Psoas muscle (tissue), 8 donors: ENCODE data around the gene CHSY1. TPM values are rescaled to one million over a fixed set of nuclear protein-coding genes. Genes with fewer than 3 reads are reported as not detected.

Experiments
- ATAC-seq, 4 donors: fragments of 200-7000 bp; cut with Tn5 transposase; one replicate each; pipeline ENCODE4 v1.9.1; 2020; ENCODE audit warnings: moderate library complexity in 3 of 4, mild to moderate bottlenecking in 2 of 4
- DNase-seq, 2 donors: peaks; one replicate each; pipeline ENCODE4 v3.0.0-alpha.2; 2020
- H3K27ac ChIP-seq: fragments of 200-600 bp; one replicate; pipeline ENCODE4 v1.8.0; 2022
- H3K27me3 ChIP-seq, 3 donors: fragments of 200-600 bp in 1 of 3; one replicate each; pipeline versions ENCODE4 v1.6.1 to v1.8.0; 2013 to 2022; ENCODE audit warnings: low read length in 2 of 3, mild to moderate bottlenecking in 2 of 3, moderate library complexity in 1 of 3; ENCODE audit not compliant: insufficient read depth in 3 of 3
- H3K36me3 ChIP-seq, 2 donors: fragments of 200-600 bp in 1 of 2; one replicate each; pipeline versions ENCODE4 v1.6.1 to v1.8.0; 2013 to 2022; ENCODE audit warnings: low read depth in 1 of 2, mild to moderate bottlenecking in 1 of 2, moderate library complexity in 1 of 2; ENCODE audit not compliant: insufficient read depth in 1 of 2
- H3K4me1 ChIP-seq: fragments of 200-600 bp; one replicate; pipeline ENCODE4 v1.8.0; 2022
- H3K4me3 ChIP-seq: fragments of 200-600 bp; one replicate; pipeline ENCODE4 v1.8.0; 2022; ENCODE audit warnings: mild to moderate bottlenecking
- H3K9me3 ChIP-seq: fragments of 200-600 bp; one replicate; pipeline ENCODE4 v1.8.0; 2022
- WGBS, 3 donors: extraction: QIAGEN DNeasy Blood & Tissue Kit; methylation state at CpG; one replicate each; pipeline versions ENCODE4 v1.1.6 to v1.1.7; 2013; 5-methylcytosine and 5-hydroxymethylcytosine counted together
- intact Hi-C, 2 donors: fragments of 100-400 bp; cut with DNase I; formaldehyde crosslinking; loops; one replicate each; pipeline versions ENCODE4 v1.11.0 to v1.14.2; 2022
- polyA plus RNA-seq, 3 donors: library from polyadenylated mRNA; stranded (reverse); fragments of 200-250 nt; gene quantifications; one replicate each; pipeline ENCODE4 v1.2.3, GENCODE V29; 2013
- total RNA-seq, 4 donors: library from RNA; stranded (reverse); fragmentation: NEBNext Ultra II Directional in 2 of 4; extraction: Animal tissue kit (Norgen Biotek cat#: 25700) in 2 of 4; gene quantifications; one replicate each; pipeline versions ENCODE4 v1.2.1 to v1.2.4, GENCODE V29; 2021 to 2023
- TF ChIP-seq, protein P1 (sequence below): fragments of 200-600 bp; IDR thresholded peaks from one replicate; pipeline ENCODE4 v1.8.0; 2022; ENCODE audit warnings: antibody characterized with exemption
- donor health status: healthy with polysubstance abuse.
- donor health status: DM: no; HTN: no; CAD: no; lungs with moderate emphysema.
- donor health status: Bipolar disorder and iron deficiency.
- donor health status: healthy.
- donor health status: DM: yes; HTN: yes; CAD: no.
- donor health status: DM: no; HTN: no; CAD: no.
- donor health status: DM: no; HTN: no; CAD: no.
- donor health status: DM: yes; HTN: yes; CAD: no.

CHSY1 gene
- total and polyA plus RNA-seq, 7 donors = 2.9 to 11.4 (median 6.7) TPM

- Histone ChIP-seq H3K9me3 (no peaks in the 10 kb centered on the region), H3K4me1 (peaks cover 36% of the 10 kb centered on the region), H3K4me3 (no peak overlapping the region), H3K27ac (no peak overlapping the region), H3K36me3 (no peaks in the 10 kb centered on the region), H3K27me3 (no peaks in the 10 kb centered on the region)
- intact Hi-C loops = loop anchor here in 1 of 2 donors (5.0 kb wide), 1 partner anchor 67 kb away; the partner anchor contains the start of gene CHSY1
- DNase-seq = no peak
- 91 to 94% (median 92%) methylated on average over 6 of the region's 6 CpGs for WGBS, 3 donors
- no peak for ATAC-seq
- TF ChIP-seq, protein P1, sequence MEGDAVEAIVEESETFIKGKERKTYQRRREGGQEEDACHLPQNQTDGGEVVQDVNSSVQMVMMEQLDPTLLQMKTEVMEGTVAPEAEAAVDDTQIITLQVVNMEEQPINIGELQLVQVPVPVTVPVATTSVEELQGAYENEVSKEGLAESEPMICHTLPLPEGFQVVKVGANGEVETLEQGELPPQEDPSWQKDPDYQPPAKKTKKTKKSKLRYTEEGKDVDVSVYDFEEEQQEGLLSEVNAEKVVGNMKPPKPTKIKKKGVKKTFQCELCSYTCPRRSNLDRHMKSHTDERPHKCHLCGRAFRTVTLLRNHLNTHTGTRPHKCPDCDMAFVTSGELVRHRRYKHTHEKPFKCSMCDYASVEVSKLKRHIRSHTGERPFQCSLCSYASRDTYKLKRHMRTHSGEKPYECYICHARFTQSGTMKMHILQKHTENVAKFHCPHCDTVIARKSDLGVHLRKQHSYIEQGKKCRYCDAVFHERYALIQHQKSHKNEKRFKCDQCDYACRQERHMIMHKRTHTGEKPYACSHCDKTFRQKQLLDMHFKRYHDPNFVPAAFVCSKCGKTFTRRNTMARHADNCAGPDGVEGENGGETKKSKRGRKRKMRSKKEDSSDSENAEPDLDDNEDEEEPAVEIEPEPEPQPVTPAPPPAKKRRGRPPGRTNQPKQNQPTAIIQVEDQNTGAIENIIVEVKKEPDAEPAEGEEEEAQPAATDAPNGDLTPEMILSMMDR = no peak
Observed at GRCh38 chr15:101185336-101185735, 66.5 kb downstream of the CHSY1 start.

DNA sequence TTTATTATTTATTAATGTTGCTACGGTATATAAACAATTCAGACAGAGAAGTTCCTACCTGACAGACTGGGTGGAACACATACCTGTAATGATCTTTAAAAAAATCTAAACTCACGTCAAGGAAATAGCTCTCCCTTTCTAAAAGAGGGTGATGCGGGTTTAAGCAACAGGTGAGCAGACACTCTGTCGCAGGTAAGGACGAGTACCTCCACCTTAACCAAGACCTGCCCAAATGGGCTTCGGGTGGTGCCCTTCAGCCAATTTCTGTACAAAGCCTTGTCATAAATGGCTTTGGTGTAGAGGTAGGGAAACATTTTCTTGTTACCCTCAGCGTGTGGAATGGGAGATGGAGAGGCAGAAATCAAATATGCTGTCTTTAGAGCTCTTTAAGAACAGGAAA lies 67.0 kb downstream of the CHSY1 start:
- Histone ChIP-seq H3K27me3 (no peaks in the 10 kb centered on the region), H3K36me3 (no peaks in the 10 kb centered on the region), H3K4me1 (peaks cover 36% of the 10 kb centered on the region), H3K4me3 (no peak overlapping the region), H3K9me3 (no peaks in the 10 kb centered on the region), H3K27ac (no peak overlapping the region)
- ATAC-seq (no peak), DNase-seq (no peak)
- WGBS, 3 donors = 93 to 94% (median 94%) methylated on average over 7 of the region's 7 CpGs
- TF ChIP-seq, protein P1 = no peak
- intact Hi-C loops = loop anchor here in 1 of 2 donors (5.0 kb wide), 1 partner anchor 67 kb away; the partner anchor contains the start of gene CHSY1

- intact Hi-C loops = no loop called here
- H3K9me3 ChIP-seq = no peaks in the 10 kb centered on the region
- H3K4me1 ChIP-seq = peaks cover 29% of the 10 kb centered on the region
- 64 to 65% (median 64%) methylated on average over 5 of the region's 5 CpGs for WGBS, 3 donors
- H3K27ac ChIP-seq = no peak overlapping the region
- ATAC-seq (peak in 2 of 4 donors; percentile 5 to 20), DNase-seq (no peak)
- TF ChIP-seq, protein P1 = no peak
- no peaks in the 10 kb centered on the region for H3K27me3 ChIP-seq
- H3K36me3 ChIP-seq = no peaks in the 10 kb centered on the region
- no peak overlapping the region for H3K4me3 ChIP-seq
Observed at GRCh38 chr15:101183931-101184305, 67.9 kb downstream of the CHSY1 start.

DNA sequence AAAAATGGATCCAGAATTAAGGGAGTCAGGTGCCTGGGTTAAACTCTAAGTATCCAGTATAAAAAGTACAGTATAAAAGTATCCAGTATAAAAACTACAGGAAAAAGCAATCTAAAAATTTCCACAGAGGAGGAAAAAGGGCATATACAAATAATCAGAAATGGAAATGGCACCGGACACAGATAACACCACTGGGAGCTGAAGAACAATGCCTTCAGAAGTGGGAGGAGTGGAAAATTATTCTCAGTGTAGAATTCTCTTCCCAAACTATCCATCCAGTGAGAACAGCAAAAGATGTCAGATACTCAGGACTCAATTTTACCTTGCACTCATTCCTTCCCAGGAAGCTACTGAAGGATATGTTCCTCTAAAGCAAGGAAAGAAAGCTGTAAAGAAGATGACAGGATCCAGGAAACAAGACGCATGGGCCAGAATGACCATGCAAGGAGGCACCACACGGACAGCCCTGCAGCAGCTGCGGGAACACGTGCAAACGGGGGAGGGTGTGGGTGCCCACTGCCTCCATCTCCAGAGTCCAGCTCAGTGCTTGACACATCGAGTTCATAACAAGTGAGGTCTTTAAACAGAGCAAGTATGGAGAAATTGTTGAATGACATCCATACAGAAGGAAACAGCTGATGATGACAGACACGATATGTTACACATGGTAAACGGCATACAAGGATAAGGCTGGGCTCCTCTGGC lies 68.5 kb downstream of the CHSY1 start:
- no peak for DNase-seq
- no peaks in the 10 kb centered on the region for H3K27me3 ChIP-seq
- H3K27ac ChIP-seq = peak overlapping the region; percentile 6
- WGBS, 3 donors = 43 to 45% (median 44%) methylated on average over 9 of the region's 9 CpGs
- peak; percentile 56 to 83 (median 72) for ATAC-seq
- H3K4me3 ChIP-seq = no peak overlapping the region
- H3K36me3 ChIP-seq = peaks cover 0 to 3% of the 10 kb centered on the region in 2 donors
- H3K9me3 ChIP-seq = no peaks in the 10 kb centered on the region
- intact Hi-C loops = no loop called here
- peaks cover 24% of the 10 kb centered on the region for H3K4me1 ChIP-seq
- TF ChIP-seq, protein P1 = no peak
